Liver (tissue), 9 donors: ENCODE data around the gene ARID3C. TPM values are rescaled to one million over a fixed set of nuclear protein-coding genes. Genes with fewer than 3 reads are reported as not detected.
A peak's percentile ranks its signal among the peaks of the same experiment; 100 is the strongest.

Source experiments
- DNase-seq: peaks from one replicate; pipeline ENCODE4 v3.0.0-alpha.2; 2017; ENCODE audit warnings: low spot score
- H3K27ac ChIP-seq, 2 donors: one replicate each; pipeline ENCODE4 v1.7.0; 2013; ENCODE audit warnings: inconsistent platforms in 2 of 2, low read length in 2 of 2, control low read depth in 1 of 2, low read depth in 1 of 2, mild to moderate bottlenecking in 1 of 2
- H3K27me3 ChIP-seq, 4 donors: one replicate each; pipeline versions ENCODE4 v1.6.1 to v1.7.0; 2013; ENCODE audit warnings: low read length in 3 of 4, inconsistent platforms in 1 of 4, mild to moderate bottlenecking in 1 of 4, moderate library complexity in 1 of 4; ENCODE audit not compliant: control insufficient read depth in 4 of 4, insufficient read depth in 4 of 4
- H3K36me3 ChIP-seq, 4 donors: one replicate each; pipeline versions ENCODE4 v1.6.1 to v1.7.0; 2013; ENCODE audit warnings: low read length in 3 of 4, mild to moderate bottlenecking in 3 of 4, low read depth in 1 of 4, moderate library complexity in 1 of 4; ENCODE audit not compliant: control insufficient read depth in 4 of 4, insufficient read depth in 3 of 4
- H3K4me1 ChIP-seq, 4 donors: one replicate each; pipeline versions ENCODE4 v1.6.1 to v1.7.0; 2013; ENCODE audit warnings: low read length in 3 of 4, mild to moderate bottlenecking in 3 of 4, moderate library complexity in 1 of 4; ENCODE audit not compliant: control insufficient read depth in 4 of 4, insufficient read depth in 4 of 4
- H3K4me3 ChIP-seq, 3 donors: one replicate each; pipeline versions ENCODE4 v1.6.1 to v1.7.0; 2013; ENCODE audit warnings: low read length in 3 of 3, control low read depth in 1 of 3, low read depth in 1 of 3, mild to moderate bottlenecking in 1 of 3
- H3K9ac ChIP-seq, 2 donors: one replicate each; pipeline ENCODE4 v1.7.0; 2013; ENCODE audit warnings: low read length in 2 of 2, mild to moderate bottlenecking in 2 of 2, moderate library complexity in 2 of 2, control low read depth in 1 of 2, low read depth in 1 of 2
- H3K9me3 ChIP-seq, 4 donors: one replicate each; pipeline versions ENCODE4 v1.6.1 to v1.7.0; 2013; ENCODE audit warnings: low read length in 3 of 4; ENCODE audit not compliant: control insufficient read depth in 4 of 4
- EGR1 ChIP-seq, 2 donors: IDR thresholded peaks; 2 replicates each; pipeline ENCODE4 v1.6.1; 2016 to 2018; ENCODE audit warnings: antibody characterized with exemption in 2 of 2, low read depth in 2 of 2
- FOXA2 ChIP-seq: IDR thresholded peaks from 2 replicates; pipeline ENCODE4 v1.6.1; 2016; ENCODE audit warnings: antibody characterized with exemption
- GABPA ChIP-seq, 2 donors: IDR thresholded peaks in 1 of 2; conservative IDR thresholded peaks in 1 of 2; 2 replicates each; pipeline ENCODE4 v1.6.1; 2016; ENCODE audit warnings: antibody characterized with exemption in 2 of 2, mild to moderate bottlenecking in 1 of 2, moderate library complexity in 1 of 2
- HNF4A ChIP-seq, 2 donors: conservative IDR thresholded peaks; 2 replicates each; pipeline ENCODE4 v1.6.1; 2016; ENCODE audit warnings: antibody characterized with exemption in 2 of 2, mild to moderate bottlenecking in 2 of 2
- JUND ChIP-seq, 2 donors: IDR thresholded peaks; 2 replicates each; pipeline ENCODE4 v1.6.1; 2016; ENCODE audit warnings: antibody characterized with exemption in 2 of 2
- RAD21 ChIP-seq, 2 donors: IDR thresholded peaks; 2 replicates each; pipeline ENCODE4 v1.6.1; 2016; ENCODE audit warnings: antibody characterized with exemption in 2 of 2, mild to moderate bottlenecking in 2 of 2
- RXRA ChIP-seq, 2 donors: IDR thresholded peaks; 2 replicates each; pipeline ENCODE4 v1.6.1; 2017 to 2018; ENCODE audit warnings: antibody characterized with exemption in 2 of 2, mild to moderate bottlenecking in 1 of 2
- TAF1 ChIP-seq: conservative IDR thresholded peaks from 2 replicates; pipeline ENCODE4 v1.6.1; 2016; ENCODE audit warnings: antibody characterized with exemption, mild to moderate bottlenecking
- YY1 ChIP-seq: IDR thresholded peaks from 2 replicates; pipeline ENCODE4 v1.6.1; 2016; ENCODE audit warnings: antibody characterized with exemption, mild to moderate bottlenecking
- WGBS: extraction: QIAGEN DNeasy Blood & Tissue Kit; methylation state at CpG from one replicate; pipeline ENCODE4 v1.1.7; 2013; 5-methylcytosine and 5-hydroxymethylcytosine counted together
- polyA plus RNA-seq, 2 donors: library from polyadenylated mRNA; stranded (reverse) in 1 of 2; unstranded in 1 of 2; fragments of 200-250 nt in 1 of 2; fragments of >200 nt in 1 of 2; fragmentation: Nextera tagmentation in 1 of 2; extraction: Ambion mirVana in 1 of 2; gene quantifications; one replicate each; pipeline versions ENCODE4 v1.2.1 to v1.2.3, GENCODE V29; 2013 to 2015
- total RNA-seq, 2 donors: library from RNA; depleted of rRNA; stranded (reverse); fragments of >200 nt; gene quantifications; one replicate each; pipeline ENCODE4 v1.2.3, GENCODE V29; 2014
- TF ChIP-seq, protein P1 (sequence below): IDR thresholded peaks from 2 replicates; pipeline ENCODE4 v1.6.1; 2016; ENCODE audit warnings: antibody characterized with exemption, mild to moderate bottlenecking
- TF ChIP-seq, protein P2 (sequence below): fragments of 150-350 bp; IDR thresholded peaks from 2 replicates; pipeline ENCODE4 v1.5.1; 2017; ENCODE audit warnings: improper control_type of control experiment, low read depth, low read length; ENCODE audit not compliant: missing input control
- TF ChIP-seq, protein P3 (sequence below): IDR thresholded peaks from 2 replicates; pipeline ENCODE4 v1.6.1; 2016; ENCODE audit warnings: antibody characterized with exemption
- TF ChIP-seq, protein P4 (sequence below): IDR thresholded peaks from 2 replicates; pipeline ENCODE4 v1.6.1; 2016; ENCODE audit warnings: antibody characterized with exemption
- donor health status: healthy.
- donor health status: healthy.
- donor health status: healthy.
- donor health status: healthy.
- donor health status: healthy.

Gene ARID3C, protein sequence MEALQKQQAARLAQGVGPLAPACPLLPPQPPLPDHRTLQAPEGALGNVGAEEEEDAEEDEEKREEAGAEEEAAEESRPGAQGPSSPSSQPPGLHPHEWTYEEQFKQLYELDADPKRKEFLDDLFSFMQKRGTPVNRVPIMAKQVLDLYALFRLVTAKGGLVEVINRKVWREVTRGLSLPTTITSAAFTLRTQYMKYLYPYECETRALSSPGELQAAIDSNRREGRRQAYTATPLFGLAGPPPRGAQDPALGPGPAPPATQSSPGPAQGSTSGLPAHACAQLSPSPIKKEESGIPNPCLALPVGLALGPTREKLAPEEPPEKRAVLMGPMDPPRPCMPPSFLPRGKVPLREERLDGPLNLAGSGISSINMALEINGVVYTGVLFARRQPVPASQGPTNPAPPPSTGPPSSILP
- total RNA-seq (1 to 10 TPM; 2.2 to 2.6 TPM), polyA plus RNA-seq (1 to 10 TPM in 1 of 2 donors, under 1 TPM in 1; 0.58 to 1.1 TPM)

DNA sequence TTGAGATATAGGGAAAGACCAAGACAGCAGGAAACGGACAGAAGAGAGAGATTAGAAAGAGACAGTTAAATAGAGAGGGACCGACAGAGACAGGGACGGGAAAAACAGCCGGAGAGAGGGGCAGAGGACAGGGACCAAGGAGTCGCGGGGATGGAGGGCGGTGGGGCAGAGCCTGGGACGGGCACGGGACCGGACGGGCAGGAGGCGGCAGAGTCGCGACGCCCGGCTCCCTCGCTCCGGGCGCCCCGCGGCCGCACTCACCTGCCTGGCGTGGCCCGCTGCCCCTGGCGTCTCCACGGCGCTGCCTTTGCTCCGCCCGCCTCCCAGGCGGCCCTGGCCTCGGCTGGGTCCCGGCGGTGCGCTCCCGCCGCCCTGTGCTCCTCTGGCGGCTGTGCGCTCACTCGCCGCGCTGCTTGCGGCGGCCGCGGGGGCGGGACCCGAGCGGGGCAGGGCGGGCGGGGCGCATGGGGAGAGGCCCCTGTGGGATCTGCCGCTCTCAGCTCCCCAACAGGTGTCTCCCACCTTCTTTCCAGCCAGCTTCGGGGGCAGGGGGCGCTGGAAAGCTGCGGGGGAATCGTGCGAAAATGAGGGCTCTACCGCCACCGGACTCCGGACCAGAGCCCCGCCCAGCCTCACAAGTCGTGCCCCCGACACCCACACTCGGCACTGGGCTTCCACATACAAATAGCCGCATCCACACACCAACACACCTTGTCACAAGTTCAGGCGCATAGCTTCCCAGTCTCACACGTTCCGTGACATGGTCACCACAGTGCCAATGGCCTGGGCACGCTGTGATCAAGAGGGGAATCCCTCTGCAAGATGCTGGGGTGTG is at the start of gene ARID3C:
ARID3C (minus strand) TSS at position 411 of the 835 bp plus-strand sequence. CDS start 1,052 bp downstream, outside the sequence.
- no peaks in the 10 kb centered on the region for H3K27me3 ChIP-seq
- WGBS, result 1% methylated on average over 69 of the region's 69 CpGs
- H3K4me1 ChIP-seq, result peaks cover 6 to 61% (median 53%) of the 10 kb centered on the region in 4 donors
- no peak within 1 kb of the TSS for H3K9ac ChIP-seq
- no peaks in the 10 kb centered on the region for H3K9me3 ChIP-seq
- peak within 1 kb of the TSS in 1 of 2 donors; percentile 86 for H3K27ac ChIP-seq
- H3K36me3 ChIP-seq, result no peaks in the 10 kb centered on the region
- peak within 1 kb of the TSS in 2 of 3 donors; percentile 54 to 58 for H3K4me3 ChIP-seq
- no peak for DNase-seq
- TF ChIP-seq, protein P1, sequence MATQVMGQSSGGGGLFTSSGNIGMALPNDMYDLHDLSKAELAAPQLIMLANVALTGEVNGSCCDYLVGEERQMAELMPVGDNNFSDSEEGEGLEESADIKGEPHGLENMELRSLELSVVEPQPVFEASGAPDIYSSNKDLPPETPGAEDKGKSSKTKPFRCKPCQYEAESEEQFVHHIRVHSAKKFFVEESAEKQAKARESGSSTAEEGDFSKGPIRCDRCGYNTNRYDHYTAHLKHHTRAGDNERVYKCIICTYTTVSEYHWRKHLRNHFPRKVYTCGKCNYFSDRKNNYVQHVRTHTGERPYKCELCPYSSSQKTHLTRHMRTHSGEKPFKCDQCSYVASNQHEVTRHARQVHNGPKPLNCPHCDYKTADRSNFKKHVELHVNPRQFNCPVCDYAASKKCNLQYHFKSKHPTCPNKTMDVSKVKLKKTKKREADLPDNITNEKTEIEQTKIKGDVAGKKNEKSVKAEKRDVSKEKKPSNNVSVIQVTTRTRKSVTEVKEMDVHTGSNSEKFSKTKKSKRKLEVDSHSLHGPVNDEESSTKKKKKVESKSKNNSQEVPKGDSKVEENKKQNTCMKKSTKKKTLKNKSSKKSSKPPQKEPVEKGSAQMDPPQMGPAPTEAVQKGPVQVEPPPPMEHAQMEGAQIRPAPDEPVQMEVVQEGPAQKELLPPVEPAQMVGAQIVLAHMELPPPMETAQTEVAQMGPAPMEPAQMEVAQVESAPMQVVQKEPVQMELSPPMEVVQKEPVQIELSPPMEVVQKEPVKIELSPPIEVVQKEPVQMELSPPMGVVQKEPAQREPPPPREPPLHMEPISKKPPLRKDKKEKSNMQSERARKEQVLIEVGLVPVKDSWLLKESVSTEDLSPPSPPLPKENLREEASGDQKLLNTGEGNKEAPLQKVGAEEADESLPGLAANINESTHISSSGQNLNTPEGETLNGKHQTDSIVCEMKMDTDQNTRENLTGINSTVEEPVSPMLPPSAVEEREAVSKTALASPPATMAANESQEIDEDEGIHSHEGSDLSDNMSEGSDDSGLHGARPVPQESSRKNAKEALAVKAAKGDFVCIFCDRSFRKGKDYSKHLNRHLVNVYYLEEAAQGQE, result no peak
- TF ChIP-seq GABPA (IDR thresholded peaks at IDR 0.05 in 1 of 2, conservative IDR thresholded peaks at IDR 0.05 in 1 of 2), result no peak
- no peak for TF ChIP-seq YY1
- no peak for TF ChIP-seq RXRA (IDR thresholded peaks at IDR 0.05)

DNA sequence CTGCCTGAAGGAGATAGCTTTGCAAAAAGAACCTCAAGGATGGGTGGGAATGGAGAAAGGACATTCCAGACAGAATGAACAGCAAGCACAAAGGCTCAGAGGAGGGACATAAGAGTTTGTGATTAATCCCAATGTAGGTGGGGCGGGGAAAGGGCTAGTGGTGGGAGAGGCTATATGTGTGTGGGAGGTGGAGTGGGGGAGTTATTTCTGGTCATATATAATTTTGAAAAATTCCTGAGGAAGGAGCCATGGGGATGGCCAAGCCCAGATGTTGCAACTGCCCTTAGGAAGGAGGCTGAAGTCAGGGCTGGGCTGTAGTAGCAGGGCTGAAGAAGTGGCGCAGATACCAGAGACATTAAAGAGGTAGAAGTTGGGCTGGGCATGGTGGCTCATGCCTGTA is 47.0 kb upstream of the ARID3C start:
- DNase-seq, result no peak
- Histone ChIP-seq H3K27ac (no peak overlapping the region), H3K9me3 (no peaks in the 10 kb centered on the region), H3K36me3 (no peaks in the 10 kb centered on the region), H3K27me3 (no peaks in the 10 kb centered on the region), H3K4me1 (peaks cover 0 to 14% (median 6%) of the 10 kb centered on the region in 4 donors), H3K9ac (no peak overlapping the region), H3K4me3 (no peak overlapping the region)
- TF ChIP-seq GABPA (IDR thresholded peaks at IDR 0.05 in 1 of 2, conservative IDR thresholded peaks at IDR 0.05 in 1 of 2), result no peak
- TF ChIP-seq TAF1, result no peak
- TF ChIP-seq, protein P2, sequence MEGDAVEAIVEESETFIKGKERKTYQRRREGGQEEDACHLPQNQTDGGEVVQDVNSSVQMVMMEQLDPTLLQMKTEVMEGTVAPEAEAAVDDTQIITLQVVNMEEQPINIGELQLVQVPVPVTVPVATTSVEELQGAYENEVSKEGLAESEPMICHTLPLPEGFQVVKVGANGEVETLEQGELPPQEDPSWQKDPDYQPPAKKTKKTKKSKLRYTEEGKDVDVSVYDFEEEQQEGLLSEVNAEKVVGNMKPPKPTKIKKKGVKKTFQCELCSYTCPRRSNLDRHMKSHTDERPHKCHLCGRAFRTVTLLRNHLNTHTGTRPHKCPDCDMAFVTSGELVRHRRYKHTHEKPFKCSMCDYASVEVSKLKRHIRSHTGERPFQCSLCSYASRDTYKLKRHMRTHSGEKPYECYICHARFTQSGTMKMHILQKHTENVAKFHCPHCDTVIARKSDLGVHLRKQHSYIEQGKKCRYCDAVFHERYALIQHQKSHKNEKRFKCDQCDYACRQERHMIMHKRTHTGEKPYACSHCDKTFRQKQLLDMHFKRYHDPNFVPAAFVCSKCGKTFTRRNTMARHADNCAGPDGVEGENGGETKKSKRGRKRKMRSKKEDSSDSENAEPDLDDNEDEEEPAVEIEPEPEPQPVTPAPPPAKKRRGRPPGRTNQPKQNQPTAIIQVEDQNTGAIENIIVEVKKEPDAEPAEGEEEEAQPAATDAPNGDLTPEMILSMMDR, result no peak
- TF ChIP-seq, protein P3, sequence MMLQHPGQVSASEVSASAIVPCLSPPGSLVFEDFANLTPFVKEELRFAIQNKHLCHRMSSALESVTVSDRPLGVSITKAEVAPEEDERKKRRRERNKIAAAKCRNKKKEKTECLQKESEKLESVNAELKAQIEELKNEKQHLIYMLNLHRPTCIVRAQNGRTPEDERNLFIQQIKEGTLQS, result no peak
- TF ChIP-seq, protein P4, sequence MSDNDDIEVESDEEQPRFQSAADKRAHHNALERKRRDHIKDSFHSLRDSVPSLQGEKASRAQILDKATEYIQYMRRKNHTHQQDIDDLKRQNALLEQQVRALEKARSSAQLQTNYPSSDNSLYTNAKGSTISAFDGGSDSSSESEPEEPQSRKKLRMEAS, result no peak
- TF ChIP-seq, protein P1, result no peak
- no peak for TF ChIP-seq JUND (IDR thresholded peaks at IDR 0.05)
- no peak for TF ChIP-seq RAD21 (IDR thresholded peaks at IDR 0.05)
- no peak for TF ChIP-seq FOXA2
- TF ChIP-seq EGR1 (IDR thresholded peaks at IDR 0.05; ENCODE audit: low read depth in 2 of 2), result no peak
- no peak for TF ChIP-seq HNF4A (conservative IDR thresholded peaks at IDR 0.05)
- WGBS, result 99% methylated on average over 2 of the region's 2 CpGs
